DND-41 (cell line): ENCODE measurements around the gene SGSM2.
"Not testable (repeated sequence)": the region's sequence is repeated elsewhere in the genome, so short reads cannot be mapped to it uniquely, and the experiment has no call there.

Source experiments
- CTCF ChIP-seq: IDR thresholded peaks from 2 replicates; pipeline ENCODE4 v1.5.1; 2012; ENCODE audit warnings: borderline replicate concordance, low read length, moderate library complexity, mild to moderate bottlenecking; ENCODE audit not compliant: poor library complexity, severe bottlenecking; ENCODE audit errors: extremely low read depth
- EZH2 ChIP-seq: IDR thresholded peaks from 3 replicates; pipeline ENCODE4 v1.6.1; 2012; ENCODE audit warnings: borderline replicate concordance, low read depth, mild to moderate bottlenecking, moderate library complexity, low read length, inconsistent platforms; ENCODE audit not compliant: severe bottlenecking

- TF ChIP-seq CTCF, EZH2: not testable (repeated sequence)
These were observed 20.4 kb upstream of the SGSM2 start for GRCh38 chr17:2316916-2317205.
